Calu3 (cell line): ENCODE measurements around the gene ARVCF. TPM values are rescaled to one million over a fixed set of nuclear protein-coding genes. Genes with fewer than 3 reads are reported as not detected.

Source experiments
- BruUV-seq: library from RNA; stranded (reverse); fragments of 400-500 nt; replicated peaks from 2 replicates; lab custom pipeline; 2021; lab: Mats Ljungman, UMichigan
- CTCF ChIA-PET: fragments of 300-600 bp; sonication (Branson Sonifier 250); formaldehyde crosslinking; loops from one replicate; lab custom pipeline; 2022; ENCODE audit warnings: antibody characterized with exemption; lab: Charles Lee
- DNase-seq: peaks from one replicate; pipeline ENCODE4 v3.0.0; 2022
- H3K27ac Mint-ChIP-seq: one replicate; pipeline ENCODE4 v1.8.0; 2022; ENCODE audit warnings: mixed read lengths; ENCODE audit not compliant: unreplicated experiment
- H3K27me3 Mint-ChIP-seq: one replicate; pipeline ENCODE4 v1.8.0; 2022; ENCODE audit warnings: mixed read lengths; ENCODE audit not compliant: unreplicated experiment
- H3K36me3 Mint-ChIP-seq: one replicate; pipeline ENCODE4 v1.8.0; 2022; ENCODE audit warnings: mild to moderate bottlenecking, moderate library complexity, mixed read lengths; ENCODE audit not compliant: insufficient read depth, unreplicated experiment
- H3K4me1 Mint-ChIP-seq: one replicate; pipeline ENCODE4 v1.8.0; 2022; ENCODE audit warnings: mild to moderate bottlenecking, low read depth, mixed read lengths; ENCODE audit not compliant: unreplicated experiment
- H3K4me3 Mint-ChIP-seq: one replicate; pipeline ENCODE4 v1.8.0; 2022; ENCODE audit warnings: mild to moderate bottlenecking, low read depth, moderate library complexity, mixed read lengths; ENCODE audit not compliant: unreplicated experiment
- H3K9me3 Mint-ChIP-seq: one replicate; pipeline ENCODE4 v1.8.0; 2022; ENCODE audit warnings: low read depth, mixed read lengths; ENCODE audit not compliant: unreplicated experiment
- intact Hi-C: fragments of 100-400 bp; cut with micrococcal nuclease; formaldehyde crosslinking; loops from one replicate; pipeline ENCODE4 v1.10.0; 2022; ENCODE audit not compliant: unreplicated experiment
- total RNA-seq: library from RNA; stranded (reverse); gene quantifications from 2 replicates; pipeline ENCODE4 v1.2.3, GENCODE V29; 2022
- TF ChIP-seq, protein P1 (sequence below): fragments of 200-600 bp; IDR thresholded peaks from one replicate; pipeline ENCODE4 v1.8.0; 2022; ENCODE audit warnings: antibody characterized with exemption; ENCODE audit not compliant: unreplicated experiment

The ARVCF gene
- total RNA-seq, 1 experiment from 2014 or later = 19.7 TPM

DNA sequence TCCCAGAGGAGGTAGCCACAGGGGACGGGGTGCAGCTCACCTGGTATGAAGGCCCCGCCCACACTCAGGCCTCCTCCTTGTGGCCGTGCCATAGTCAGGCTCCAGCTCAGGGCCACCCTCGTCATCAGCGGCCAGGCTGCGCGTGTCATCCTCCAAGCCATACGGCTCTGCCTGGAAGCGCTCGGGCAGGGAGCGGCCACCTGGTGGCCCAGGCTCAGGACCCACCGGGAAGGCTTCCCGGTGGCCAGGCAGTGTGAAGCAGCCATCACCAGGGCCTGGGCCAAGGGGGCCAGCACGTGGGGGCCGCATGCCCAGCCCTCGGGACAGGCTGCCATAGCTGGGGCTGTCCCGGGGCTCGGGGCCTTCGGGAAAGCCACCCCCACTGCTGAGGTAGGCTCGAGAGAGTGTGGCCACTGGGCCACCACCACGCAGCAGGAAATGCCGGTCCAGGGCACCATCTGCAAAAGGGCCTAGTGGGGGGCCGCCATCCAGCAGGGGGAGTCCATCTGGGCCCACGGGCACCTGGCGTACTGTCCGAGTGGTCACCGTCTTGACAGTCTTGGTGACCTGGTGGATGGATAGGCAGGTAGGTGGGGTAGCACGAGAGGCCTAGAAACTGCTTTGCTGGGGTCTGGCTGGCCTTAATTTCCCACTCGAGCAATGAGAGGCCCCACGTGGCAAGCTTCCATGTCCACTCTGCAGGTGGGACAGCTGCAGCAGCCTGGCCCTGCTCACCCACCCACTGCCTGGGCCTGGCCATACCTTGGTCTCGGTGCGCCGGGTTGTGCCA, 35.3 kb downstream of the ARVCF start:
- BruUV-seq = no TSS peak
- no peak overlapping the region for H3K27ac Mint-ChIP-seq
- no peak overlapping the region for H3K4me3 Mint-ChIP-seq
- TF ChIP-seq, protein P1, sequence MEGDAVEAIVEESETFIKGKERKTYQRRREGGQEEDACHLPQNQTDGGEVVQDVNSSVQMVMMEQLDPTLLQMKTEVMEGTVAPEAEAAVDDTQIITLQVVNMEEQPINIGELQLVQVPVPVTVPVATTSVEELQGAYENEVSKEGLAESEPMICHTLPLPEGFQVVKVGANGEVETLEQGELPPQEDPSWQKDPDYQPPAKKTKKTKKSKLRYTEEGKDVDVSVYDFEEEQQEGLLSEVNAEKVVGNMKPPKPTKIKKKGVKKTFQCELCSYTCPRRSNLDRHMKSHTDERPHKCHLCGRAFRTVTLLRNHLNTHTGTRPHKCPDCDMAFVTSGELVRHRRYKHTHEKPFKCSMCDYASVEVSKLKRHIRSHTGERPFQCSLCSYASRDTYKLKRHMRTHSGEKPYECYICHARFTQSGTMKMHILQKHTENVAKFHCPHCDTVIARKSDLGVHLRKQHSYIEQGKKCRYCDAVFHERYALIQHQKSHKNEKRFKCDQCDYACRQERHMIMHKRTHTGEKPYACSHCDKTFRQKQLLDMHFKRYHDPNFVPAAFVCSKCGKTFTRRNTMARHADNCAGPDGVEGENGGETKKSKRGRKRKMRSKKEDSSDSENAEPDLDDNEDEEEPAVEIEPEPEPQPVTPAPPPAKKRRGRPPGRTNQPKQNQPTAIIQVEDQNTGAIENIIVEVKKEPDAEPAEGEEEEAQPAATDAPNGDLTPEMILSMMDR = no peak
- no peaks in the 10 kb centered on the region for H3K27me3 Mint-ChIP-seq
- CTCF ChIA-PET = no interaction called here
- intact Hi-C loops = no loop called here
- DNase-seq = no peak
- no peaks in the 10 kb centered on the region for H3K9me3 Mint-ChIP-seq
- H3K4me1 Mint-ChIP-seq = peaks cover 16% of the 10 kb centered on the region
- H3K36me3 Mint-ChIP-seq = peaks cover 25% of the 10 kb centered on the region

DNA sequence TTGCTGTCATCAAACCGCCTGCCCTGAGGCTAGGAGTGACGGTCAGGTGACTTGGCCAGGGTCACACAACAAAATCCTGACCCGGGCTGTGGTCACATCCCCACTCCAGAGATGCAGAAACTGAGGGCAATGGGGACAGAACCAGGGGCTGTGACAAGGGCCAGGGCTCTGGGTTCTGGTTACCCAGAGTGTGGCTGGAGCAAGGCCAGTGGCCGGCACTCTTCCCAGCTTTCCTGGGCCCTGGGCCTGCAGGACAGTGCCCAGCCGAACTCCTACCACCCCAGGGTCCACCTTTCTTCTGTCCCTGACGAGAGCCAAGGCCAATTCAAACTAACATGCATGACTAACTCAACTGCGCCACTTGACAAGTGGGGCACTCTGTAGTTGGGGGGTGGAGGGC, 35.9 kb downstream of the ARVCF start:
- CTCF ChIA-PET = no interaction called here
- TF ChIP-seq, protein P1 = no peak
- no peaks in the 10 kb centered on the region for H3K27me3 Mint-ChIP-seq
- H3K9me3 Mint-ChIP-seq = no peaks in the 10 kb centered on the region
- intact Hi-C loops = no loop called here
- peaks cover 16% of the 10 kb centered on the region for H3K4me1 Mint-ChIP-seq
- no peak for DNase-seq
- H3K27ac Mint-ChIP-seq = no peak overlapping the region
- H3K4me3 Mint-ChIP-seq = no peak overlapping the region
- H3K36me3 Mint-ChIP-seq = peaks cover 22% of the 10 kb centered on the region
- BruUV-seq = no TSS peak

DNA sequence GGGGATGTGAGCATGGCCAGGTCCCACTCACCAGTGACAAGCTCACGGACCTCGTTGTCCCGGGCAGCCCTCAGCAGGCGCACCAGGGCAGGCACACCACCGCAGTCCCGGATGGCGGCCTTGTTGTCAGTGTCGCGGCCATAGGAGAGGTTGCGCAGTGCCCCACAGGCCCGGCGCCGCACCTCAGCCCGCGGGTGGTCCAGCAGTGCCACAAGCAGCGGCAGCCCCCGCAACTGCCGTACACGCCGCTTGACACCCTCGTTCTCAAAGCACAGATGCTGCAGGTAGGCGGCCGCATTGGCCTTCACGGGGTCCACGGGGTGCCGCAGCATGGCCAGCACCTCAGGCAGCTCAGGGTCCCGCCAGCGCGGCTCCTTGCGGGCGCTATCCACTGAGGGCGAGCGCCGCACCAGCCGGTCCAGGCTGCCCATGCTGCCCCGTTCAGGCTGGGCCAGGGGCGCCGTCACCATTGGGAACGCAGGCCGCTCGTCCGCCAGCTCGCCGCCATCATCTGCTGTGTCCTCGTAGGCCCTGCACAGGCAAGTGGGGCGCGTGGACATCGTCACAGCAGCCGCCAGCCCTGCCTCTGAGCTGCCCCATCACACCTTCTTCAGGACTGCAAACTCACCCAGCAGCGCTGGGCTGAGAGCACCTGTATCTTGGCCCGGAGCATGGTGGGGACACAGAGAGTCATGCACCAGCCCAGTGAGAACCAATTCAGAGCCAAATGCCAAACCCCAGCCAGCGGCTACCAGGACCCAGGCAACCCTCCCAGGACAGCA, 36.7 kb downstream of the ARVCF start:
- Mint-ChIP-seq H3K36me3 (peaks cover 24% of the 10 kb centered on the region), H3K9me3 (no peaks in the 10 kb centered on the region), H3K27ac (no peak overlapping the region), H3K27me3 (no peaks in the 10 kb centered on the region), H3K4me1 (peaks cover 9% of the 10 kb centered on the region), H3K4me3 (no peak overlapping the region)
- TF ChIP-seq, protein P1 = no peak
- CTCF ChIA-PET = no interaction called here
- BruUV-seq = no TSS peak
- intact Hi-C loops = no loop called here
- DNase-seq = no peak

DNA sequence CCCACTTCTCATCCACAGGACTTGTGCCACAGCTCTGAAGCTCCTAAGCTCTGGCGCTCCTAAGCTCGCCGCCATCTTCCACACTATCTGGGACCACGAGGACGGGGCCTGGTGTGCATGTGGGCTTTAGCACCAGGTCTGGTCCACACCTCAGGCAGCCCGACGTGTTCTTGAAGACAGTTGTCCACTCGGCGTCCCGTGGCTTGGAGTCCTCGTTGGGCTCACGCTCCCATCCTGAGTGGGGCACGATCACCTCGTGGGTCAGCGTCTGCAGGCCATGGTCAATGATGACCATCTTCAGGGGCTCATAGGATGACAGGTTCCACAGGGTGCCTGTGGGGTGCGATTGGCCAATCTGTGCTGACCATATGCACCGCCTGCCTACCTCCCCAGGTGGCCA, 37.9 kb downstream of the ARVCF start:
- no peak for DNase-seq
- Mint-ChIP-seq H3K36me3 (peaks cover 31% of the 10 kb centered on the region), H3K27me3 (no peaks in the 10 kb centered on the region), H3K4me1 (peaks cover 7% of the 10 kb centered on the region), H3K9me3 (no peaks in the 10 kb centered on the region), H3K27ac (no peak overlapping the region), H3K4me3 (no peak overlapping the region)
- CTCF ChIA-PET = no interaction called here
- no TSS peak for BruUV-seq
- TF ChIP-seq, protein P1 = no peak
- intact Hi-C loops = no loop called here
